ENCODE results near the gene VPS52. TPM values are rescaled to one million over a fixed set of nuclear protein-coding genes. Genes with fewer than 3 reads are reported as not detected.

VPS52 gene
- total RNA-seq, 1 experiment from 2014 or later: 58.2 TPM

DNA sequence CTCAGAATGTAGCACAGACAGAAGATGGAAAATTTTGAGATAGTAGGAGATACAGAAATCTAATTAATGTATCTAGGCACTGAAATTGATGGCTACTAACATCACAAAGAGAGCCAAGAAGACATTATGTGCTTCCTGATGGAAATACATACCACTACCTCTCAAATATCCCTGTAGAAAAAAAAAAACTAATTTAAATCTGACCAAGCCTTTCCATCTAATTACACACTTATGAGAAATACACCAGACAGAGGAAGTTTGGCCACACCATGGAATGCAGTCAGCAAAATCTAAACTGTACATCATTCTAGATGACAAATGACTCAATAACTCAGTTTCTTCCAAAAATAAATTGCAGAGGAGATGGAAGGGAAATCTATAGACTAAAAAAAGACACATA, 18.9 kb downstream of the VPS52 start:
- CTCF ChIA-PET: no interaction called here

More for the DNA sequence above, 18.9 kb downstream of the VPS52 start:
- Histone ChIP-seq H2AFZ (ENCODE audit: low read depth, low read length, poor library complexity, severe bottlenecking) (no peak overlapping the region), H3K36me3 (ENCODE audit: control insufficient read depth in 1 of 2, insufficient read depth in 2 of 2, low read length in 2 of 2) (no peaks in the 10 kb centered on the region), H3K27ac (ENCODE audit: low read depth, low read length) (no peak overlapping the region), H3K4me2 (ENCODE audit: low read length) (no peak overlapping the region), H3K9me3 (ENCODE audit: control insufficient read depth in 1 of 2, insufficient read depth in 1 of 2, low read depth in 1 of 2, low read length in 2 of 2) (no peaks in the 10 kb centered on the region), H3K4me3 (replicated peaks in 1 of 2; ENCODE audit: low read depth in 1 of 2, low read length in 2 of 2) (no peak overlapping the region), H3K27me3 (ENCODE audit: insufficient read depth, low read length) (no peaks in the 10 kb centered on the region), H3K9ac (ENCODE audit: low read length) (no peak overlapping the region), H3K9me2 (ENCODE audit: insufficient read depth) (no peaks in the 10 kb centered on the region), H3K79me2 (ENCODE audit: insufficient read depth, low read length) (no peaks in the 10 kb centered on the region), H4K20me1 (ENCODE audit: insufficient read depth) (no peaks in the 10 kb centered on the region), H3K4me1 (ENCODE audit: control insufficient read depth in 1 of 2, insufficient read depth in 2 of 2, low read length in 2 of 2) (peaks cover 30 to 53% of the 10 kb centered on the region in 2 experiments)
- DNase-seq (ENCODE audit: low read depth, low spot score) (no peak), ATAC-seq (no peak)
- ChIA-PET RAD21 (ENCODE audit: low non-redundant PET in 1 of 2, low total read pairs in 2 of 2, uncharacterized antibody in 2 of 2, unreplicated experiment in 2 of 2) (no interaction called here), POLR2A (no interaction called here)
- intact Hi-C loops (cut with micrococcal nuclease): no loop called here
- no TSS peak for BruUV-seq (replicated peaks)
- TF ChIP-seq, protein P1, sequence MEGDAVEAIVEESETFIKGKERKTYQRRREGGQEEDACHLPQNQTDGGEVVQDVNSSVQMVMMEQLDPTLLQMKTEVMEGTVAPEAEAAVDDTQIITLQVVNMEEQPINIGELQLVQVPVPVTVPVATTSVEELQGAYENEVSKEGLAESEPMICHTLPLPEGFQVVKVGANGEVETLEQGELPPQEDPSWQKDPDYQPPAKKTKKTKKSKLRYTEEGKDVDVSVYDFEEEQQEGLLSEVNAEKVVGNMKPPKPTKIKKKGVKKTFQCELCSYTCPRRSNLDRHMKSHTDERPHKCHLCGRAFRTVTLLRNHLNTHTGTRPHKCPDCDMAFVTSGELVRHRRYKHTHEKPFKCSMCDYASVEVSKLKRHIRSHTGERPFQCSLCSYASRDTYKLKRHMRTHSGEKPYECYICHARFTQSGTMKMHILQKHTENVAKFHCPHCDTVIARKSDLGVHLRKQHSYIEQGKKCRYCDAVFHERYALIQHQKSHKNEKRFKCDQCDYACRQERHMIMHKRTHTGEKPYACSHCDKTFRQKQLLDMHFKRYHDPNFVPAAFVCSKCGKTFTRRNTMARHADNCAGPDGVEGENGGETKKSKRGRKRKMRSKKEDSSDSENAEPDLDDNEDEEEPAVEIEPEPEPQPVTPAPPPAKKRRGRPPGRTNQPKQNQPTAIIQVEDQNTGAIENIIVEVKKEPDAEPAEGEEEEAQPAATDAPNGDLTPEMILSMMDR (IDR thresholded peaks at IDR 0.05 in 2 of 3, conservative IDR thresholded peaks at IDR 0.05 in 1 of 3; ENCODE audit: borderline replicate concordance in 1 of 3, insufficient read depth in 1 of 3, low read depth in 2 of 3, low read length in 2 of 3): no peak
- TF ChIP-seq, protein P2, sequence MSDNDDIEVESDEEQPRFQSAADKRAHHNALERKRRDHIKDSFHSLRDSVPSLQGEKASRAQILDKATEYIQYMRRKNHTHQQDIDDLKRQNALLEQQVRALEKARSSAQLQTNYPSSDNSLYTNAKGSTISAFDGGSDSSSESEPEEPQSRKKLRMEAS (IDR thresholded peaks at IDR 0.05): no peak
- no peak for TF ChIP-seq POLR2AphosphoS5 (IDR thresholded peaks at IDR 0.05; ENCODE audit: low read depth, low read length)
- TF ChIP-seq TCF7L2 (IDR thresholded peaks at IDR 0.05; ENCODE audit: borderline replicate concordance, extremely low read depth, insufficient read depth, insufficient read length): no peak
- TF ChIP-seq CEBPB (IDR thresholded peaks at IDR 0.05; ENCODE audit: low read depth): no peak
- TF ChIP-seq EZH2phosphoT487 (IDR thresholded peaks at IDR 0.05; ENCODE audit: borderline replicate concordance): no peak
- no peak for TF ChIP-seq SRF (IDR thresholded peaks at IDR 0.05; ENCODE audit: low read depth)
- TF ChIP-seq YY1 (IDR thresholded peaks at IDR 0.05; ENCODE audit: extremely low read depth, insufficient replicate concordance, low read depth, low read length): no peak
- no peak for TF ChIP-seq POLR2A (IDR thresholded peaks at IDR 0.05; ENCODE audit: borderline replicate concordance, extremely low read depth, insufficient read depth, insufficient read length)
- TF ChIP-seq JUND (IDR thresholded peaks at IDR 0.05): no peak
- no peak for TF ChIP-seq ELF1 (IDR thresholded peaks at IDR 0.05; ENCODE audit: borderline replicate concordance, low read depth)
- TF ChIP-seq, protein P3, sequence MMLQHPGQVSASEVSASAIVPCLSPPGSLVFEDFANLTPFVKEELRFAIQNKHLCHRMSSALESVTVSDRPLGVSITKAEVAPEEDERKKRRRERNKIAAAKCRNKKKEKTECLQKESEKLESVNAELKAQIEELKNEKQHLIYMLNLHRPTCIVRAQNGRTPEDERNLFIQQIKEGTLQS (IDR thresholded peaks at IDR 0.05): no peak
- no peak for TF ChIP-seq CBX3 (IDR thresholded peaks at IDR 0.05; ENCODE audit: low read depth)
- no peak for TF ChIP-seq SIN3A (IDR thresholded peaks at IDR 0.05; ENCODE audit: low read depth)
- no peak for TF ChIP-seq ZNF274 (IDR thresholded peaks at IDR 0.05; ENCODE audit: low read depth, low read length)
- TF ChIP-seq, protein P4, sequence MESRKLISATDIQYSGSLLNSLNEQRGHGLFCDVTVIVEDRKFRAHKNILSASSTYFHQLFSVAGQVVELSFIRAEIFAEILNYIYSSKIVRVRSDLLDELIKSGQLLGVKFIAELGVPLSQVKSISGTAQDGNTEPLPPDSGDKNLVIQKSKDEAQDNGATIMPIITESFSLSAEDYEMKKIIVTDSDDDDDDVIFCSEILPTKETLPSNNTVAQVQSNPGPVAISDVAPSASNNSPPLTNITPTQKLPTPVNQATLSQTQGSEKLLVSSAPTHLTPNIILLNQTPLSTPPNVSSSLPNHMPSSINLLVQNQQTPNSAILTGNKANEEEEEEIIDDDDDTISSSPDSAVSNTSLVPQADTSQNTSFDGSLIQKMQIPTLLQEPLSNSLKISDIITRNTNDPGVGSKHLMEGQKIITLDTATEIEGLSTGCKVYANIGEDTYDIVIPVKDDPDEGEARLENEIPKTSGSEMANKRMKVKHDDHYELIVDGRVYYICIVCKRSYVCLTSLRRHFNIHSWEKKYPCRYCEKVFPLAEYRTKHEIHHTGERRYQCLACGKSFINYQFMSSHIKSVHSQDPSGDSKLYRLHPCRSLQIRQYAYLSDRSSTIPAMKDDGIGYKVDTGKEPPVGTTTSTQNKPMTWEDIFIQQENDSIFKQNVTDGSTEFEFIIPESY (IDR thresholded peaks at IDR 0.05; ENCODE audit: extremely low read depth, insufficient replicate concordance, low read length): no peak

All from HCT116 (cell line).